ENCODE results near the gene AKAP14.
"Not testable (repeated sequence)": the region's sequence is repeated elsewhere in the genome, so short reads cannot be mapped to it uniquely, and the experiment has no call there.

AKAP14 gene

DNA sequence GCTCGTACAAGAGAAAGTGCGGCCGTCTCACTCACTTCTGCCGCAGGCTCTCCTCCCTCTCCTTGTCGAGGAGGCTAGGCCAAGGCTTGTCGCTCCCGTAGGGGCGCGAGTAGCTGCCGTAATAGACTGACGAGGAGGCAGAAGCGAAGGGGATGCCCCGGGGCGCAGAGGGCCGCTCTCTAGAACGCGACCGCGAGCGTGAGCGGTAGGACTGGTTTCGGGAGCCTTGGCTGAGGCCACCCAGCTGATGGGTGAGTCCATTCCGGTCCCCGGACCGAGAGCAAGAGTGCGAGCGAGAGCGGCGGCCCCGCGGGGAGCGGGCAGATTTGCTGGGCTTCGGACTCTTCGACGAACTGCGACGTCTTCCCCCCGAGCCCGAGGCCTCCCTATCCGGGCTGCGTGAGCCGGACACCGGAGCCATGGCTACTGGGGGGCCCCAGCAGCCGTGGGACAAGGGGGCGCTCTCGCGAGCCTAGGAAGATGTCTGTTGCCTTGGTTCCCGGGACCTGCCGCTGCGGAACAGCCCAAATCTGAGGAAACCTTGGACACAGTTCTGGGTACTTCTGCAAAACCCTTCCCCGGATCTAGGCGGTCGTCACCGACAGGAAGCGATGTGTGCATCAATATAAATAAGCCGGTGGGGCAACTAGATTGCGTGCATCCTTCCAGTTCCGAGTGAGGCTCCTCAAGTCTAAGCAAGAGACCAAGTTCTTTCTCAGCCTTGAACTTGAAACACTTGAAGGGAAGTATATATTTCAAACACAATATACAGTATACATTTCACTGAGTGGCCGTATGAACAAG is 47.7 kb downstream of the AKAP14 start, which contains the start of gene NKAP:
NKAP (minus strand) TSS at position 567 of the 804 bp plus-strand sequence; CDS start at position 421, 146 bp downstream.
- ATAC-seq (ENCODE audit: low read depth) (peak; percentile 88), DNase-seq (ENCODE audit: low spot score) (peak; percentile 78)
- no peaks in the 10 kb centered on the region for H3K9me3 ChIP-seq (ENCODE audit: severe bottlenecking)
- no peaks in the 10 kb centered on the region for H3K36me3 ChIP-seq (ENCODE audit: low read depth)
- H3K4me3 ChIP-seq (ENCODE audit: severe bottlenecking), result peak within 1 kb of the TSS; percentile 84
- TF ChIP-seq CTCF (IDR thresholded peaks at IDR 0.05; ENCODE audit: poor library complexity, severe bottlenecking), result peak; percentile 30
- H3K27ac ChIP-seq (ENCODE audit: poor library complexity, severe bottlenecking), result peak within 1 kb of the TSS; percentile 74
- no peaks in the 10 kb centered on the region for H3K27me3 ChIP-seq (ENCODE audit: insufficient read depth, poor library complexity, severe bottlenecking)
- H3K4me1 ChIP-seq (ENCODE audit: insufficient read depth, poor library complexity, severe bottlenecking), result no peaks in the 10 kb centered on the region

DNA sequence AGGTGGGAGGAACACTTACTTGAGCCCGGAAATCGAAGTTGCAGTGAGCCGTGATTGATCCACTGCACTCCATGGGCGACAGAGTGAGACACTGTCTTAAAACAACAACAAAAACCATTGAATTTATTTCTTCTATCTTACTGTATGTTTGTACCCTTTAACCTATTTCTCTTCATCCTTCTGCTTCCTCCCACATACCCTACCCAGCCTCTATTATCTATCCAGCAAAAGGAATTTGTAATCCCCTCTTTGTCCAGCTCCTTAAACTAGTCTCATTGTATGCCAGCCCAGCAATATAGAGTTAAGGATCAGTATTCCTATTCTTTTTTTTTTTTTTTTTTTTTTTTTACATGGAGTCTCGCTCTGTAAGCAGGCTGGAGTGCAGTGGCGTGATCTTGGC is 49.8 kb downstream of the AKAP14 start:
- no peak overlapping the region for H3K4me3 ChIP-seq (ENCODE audit: severe bottlenecking)
- H3K27me3 ChIP-seq (ENCODE audit: insufficient read depth, poor library complexity, severe bottlenecking), result no peaks in the 10 kb centered on the region
- ATAC-seq (ENCODE audit: low read depth) (no peak), DNase-seq (ENCODE audit: low spot score) (no peak)
- no peaks in the 10 kb centered on the region for H3K9me3 ChIP-seq (ENCODE audit: severe bottlenecking)
- no peak overlapping the region for H3K27ac ChIP-seq (ENCODE audit: poor library complexity, severe bottlenecking)
- no peak for TF ChIP-seq CTCF (IDR thresholded peaks at IDR 0.05; ENCODE audit: poor library complexity, severe bottlenecking)
- H3K36me3 ChIP-seq (ENCODE audit: low read depth), result no peaks in the 10 kb centered on the region
- no peaks in the 10 kb centered on the region for H3K4me1 ChIP-seq (ENCODE audit: insufficient read depth, poor library complexity, severe bottlenecking)

DNA sequence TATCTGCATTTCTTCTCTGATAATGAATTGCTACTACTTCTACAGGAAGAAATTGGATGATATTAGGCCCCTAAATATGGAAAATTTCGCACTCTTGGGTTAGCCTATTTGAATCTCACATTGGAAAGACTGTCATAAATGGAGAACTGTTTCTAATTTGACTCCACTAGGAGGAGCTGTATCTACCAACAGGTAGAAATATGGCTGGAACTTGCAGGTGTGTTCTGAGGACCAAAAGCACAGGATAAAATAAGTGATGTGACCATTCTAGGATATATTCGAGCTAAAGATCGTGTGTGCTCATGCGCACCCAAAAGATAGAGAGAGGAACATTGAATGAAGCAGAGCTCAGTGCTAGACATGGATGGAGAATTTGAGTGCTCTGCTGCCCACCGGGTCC is 52.7 kb downstream of the AKAP14 start:
- no peaks in the 10 kb centered on the region for H3K4me1 ChIP-seq (ENCODE audit: insufficient read depth, poor library complexity, severe bottlenecking)
- H3K36me3 ChIP-seq (ENCODE audit: low read depth), result no peaks in the 10 kb centered on the region
- ATAC-seq (ENCODE audit: low read depth) (no peak), DNase-seq (ENCODE audit: low spot score) (no peak)
- H3K27ac ChIP-seq (ENCODE audit: poor library complexity, severe bottlenecking), result no peak overlapping the region
- no peak overlapping the region for H3K4me3 ChIP-seq (ENCODE audit: severe bottlenecking)
- no peaks in the 10 kb centered on the region for H3K9me3 ChIP-seq (ENCODE audit: severe bottlenecking)
- no peaks in the 10 kb centered on the region for H3K27me3 ChIP-seq (ENCODE audit: insufficient read depth, poor library complexity, severe bottlenecking)
- no peak for TF ChIP-seq CTCF (IDR thresholded peaks at IDR 0.05; ENCODE audit: poor library complexity, severe bottlenecking)

DNA sequence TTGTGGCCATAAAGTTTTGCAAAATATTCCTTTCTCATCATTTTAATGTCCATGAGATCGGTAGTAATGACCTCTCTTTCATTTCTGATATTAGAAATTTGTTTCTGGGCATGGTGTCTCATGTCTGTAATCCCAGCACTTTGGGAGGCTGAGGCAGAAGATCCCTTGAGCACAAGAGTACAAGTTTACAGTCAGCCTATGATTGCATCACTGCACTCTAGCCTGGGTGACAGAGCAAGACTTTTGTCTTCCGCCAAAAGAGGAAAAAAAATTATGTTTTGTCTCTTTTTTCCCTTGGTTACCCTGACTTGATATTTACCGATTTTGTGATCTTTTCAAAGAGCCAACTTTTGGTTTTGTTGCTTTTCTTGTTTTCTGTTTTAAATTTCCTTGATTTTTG is 58.7 kb downstream of the AKAP14 start:
- Histone ChIP-seq H3K4me3 (ENCODE audit: severe bottlenecking) (no peak overlapping the region), H3K9me3 (ENCODE audit: severe bottlenecking) (no peaks in the 10 kb centered on the region), H3K4me1 (ENCODE audit: insufficient read depth, poor library complexity, severe bottlenecking) (no peaks in the 10 kb centered on the region), H3K27ac (ENCODE audit: poor library complexity, severe bottlenecking) (no peak overlapping the region), H3K36me3 (ENCODE audit: low read depth) (no peaks in the 10 kb centered on the region), H3K27me3 (ENCODE audit: insufficient read depth, poor library complexity, severe bottlenecking) (no peaks in the 10 kb centered on the region)
- TF ChIP-seq CTCF (IDR thresholded peaks at IDR 0.05; ENCODE audit: poor library complexity, severe bottlenecking), result no peak
- ATAC-seq (ENCODE audit: low read depth) (no peak), DNase-seq (ENCODE audit: low spot score) (no peak)

DNA sequence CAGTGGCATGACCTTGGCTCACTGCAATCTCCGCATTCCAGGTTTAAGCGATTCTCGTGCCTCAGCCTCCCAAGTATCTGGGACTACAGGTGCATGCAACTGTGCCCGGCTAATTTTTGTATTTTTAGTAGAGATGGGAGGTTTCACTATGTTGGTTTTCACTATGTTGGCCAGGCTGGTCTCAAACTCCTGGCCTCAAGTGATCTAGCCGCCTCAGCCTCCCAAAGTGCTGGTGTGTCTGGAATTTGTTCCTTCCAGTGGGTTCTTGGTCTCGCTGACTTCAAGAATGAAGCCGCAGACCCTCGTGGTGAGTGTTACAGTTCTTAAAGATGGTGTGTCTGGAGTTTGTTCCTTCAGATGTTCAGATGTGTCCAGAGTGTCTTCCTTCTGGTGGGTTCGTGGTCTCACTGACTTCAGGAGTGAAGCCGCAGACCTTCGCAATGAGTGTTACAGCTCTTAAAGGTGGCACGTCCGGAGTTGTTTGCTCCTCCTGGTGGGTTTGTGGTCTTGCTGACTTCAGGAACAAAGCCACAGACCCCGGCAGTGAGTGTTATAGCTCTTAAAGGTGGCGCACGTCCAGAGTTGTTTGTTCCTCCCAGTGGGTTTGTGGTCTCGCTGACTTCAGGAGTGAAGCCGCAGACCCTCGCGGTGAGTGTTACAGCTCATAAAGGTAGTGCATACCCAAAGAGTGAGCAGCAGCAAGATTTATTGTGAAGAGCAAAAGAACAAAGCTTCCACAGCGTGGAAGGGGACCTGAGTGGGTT is 60.3 kb downstream of the AKAP14 start:
- DNase-seq (ENCODE audit: low spot score); H3K27ac ChIP-seq (ENCODE audit: poor library complexity, severe bottlenecking); H3K9me3 ChIP-seq (ENCODE audit: severe bottlenecking); ATAC-seq (ENCODE audit: low read depth); H3K4me1 ChIP-seq (ENCODE audit: insufficient read depth, poor library complexity, severe bottlenecking); H3K4me3 ChIP-seq (ENCODE audit: severe bottlenecking); H3K36me3 ChIP-seq (ENCODE audit: low read depth); H3K27me3 ChIP-seq (ENCODE audit: insufficient read depth, poor library complexity, severe bottlenecking): not testable (repeated sequence)

Data from RWPE2 (cell line).